Nephron progenitor cell (in vitro differentiated cells): Measurements from ENCODE around the gene INTS1.
A peak's percentile ranks its signal among the peaks of the same experiment; 100 is the strongest.

Experiments
- DNase-seq: peaks from one replicate; pipeline ENCODE4 v3.0.0; 2021
- H3K27ac Mint-ChIP-seq: 2 replicates; pipeline ENCODE4 v1.8.0; 2021; ENCODE audit warnings: mild to moderate bottlenecking, moderate library complexity, mixed read lengths
- H3K27me3 Mint-ChIP-seq: 2 replicates; pipeline ENCODE4 v1.8.0; 2021; ENCODE audit warnings: mild to moderate bottlenecking, low read depth, mixed read lengths; ENCODE audit not compliant: poor library complexity
- H3K36me3 Mint-ChIP-seq: 2 replicates; pipeline ENCODE4 v1.8.0; 2021; ENCODE audit warnings: low read depth, mixed read lengths
- H3K4me1 Mint-ChIP-seq: 2 replicates; pipeline ENCODE4 v1.8.0; 2021; ENCODE audit warnings: mixed read lengths
- H3K4me3 Mint-ChIP-seq: 2 replicates; pipeline ENCODE4 v1.8.0; 2021; ENCODE audit warnings: mild to moderate bottlenecking, moderate library complexity, mixed read lengths
- H3K9me3 Mint-ChIP-seq: 2 replicates; pipeline ENCODE4 v1.8.0; 2021; ENCODE audit warnings: mild to moderate bottlenecking, moderate library complexity, mixed read lengths
- TF ChIP-seq, protein P1 (sequence below): fragments of 200-600 bp; sonication (generic); IDR thresholded peaks from 2 replicates; pipeline ENCODE4 v1.5.0; 2021; ENCODE audit warnings: antibody characterized with exemption

The INTS1 gene

DNA sequence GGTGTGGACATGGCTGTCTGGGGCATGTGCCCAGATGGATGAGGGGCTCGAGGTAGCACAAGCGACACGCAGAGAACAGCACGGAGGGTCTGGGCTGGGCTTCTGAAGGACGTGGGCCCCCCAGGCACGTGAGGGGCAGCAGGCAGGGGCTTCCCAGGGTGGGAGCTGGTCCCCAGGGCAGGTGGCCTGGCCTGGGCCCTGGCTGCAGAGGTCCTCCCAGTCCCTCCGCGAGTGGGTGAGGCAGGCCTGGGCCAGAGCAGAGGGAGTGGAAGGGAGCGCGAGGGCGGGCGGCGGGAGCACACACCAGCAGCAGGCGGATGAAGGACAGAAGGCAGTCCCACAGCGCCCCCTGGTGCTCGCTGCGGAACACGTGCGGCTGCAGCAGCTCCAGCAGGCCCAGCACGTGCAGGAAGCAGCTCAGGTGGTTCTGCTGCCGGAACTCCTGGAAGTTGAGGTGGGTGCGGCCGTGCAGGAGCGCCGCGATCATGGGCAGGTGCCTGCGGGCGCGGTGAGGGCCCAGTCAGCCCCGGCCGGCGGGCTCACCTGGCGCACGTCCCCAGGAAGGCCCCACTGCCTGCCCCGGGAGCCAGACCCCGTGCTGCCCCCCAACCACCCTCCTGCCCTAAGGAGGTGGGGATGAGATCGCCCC, 30.2 kb downstream of the INTS1 start:
- no peaks in the 10 kb centered on the region for H3K27me3 Mint-ChIP-seq
- H3K36me3 Mint-ChIP-seq: peaks cover 15% of the 10 kb centered on the region
- no peak overlapping the region for H3K4me3 Mint-ChIP-seq
- TF ChIP-seq, protein P1, sequence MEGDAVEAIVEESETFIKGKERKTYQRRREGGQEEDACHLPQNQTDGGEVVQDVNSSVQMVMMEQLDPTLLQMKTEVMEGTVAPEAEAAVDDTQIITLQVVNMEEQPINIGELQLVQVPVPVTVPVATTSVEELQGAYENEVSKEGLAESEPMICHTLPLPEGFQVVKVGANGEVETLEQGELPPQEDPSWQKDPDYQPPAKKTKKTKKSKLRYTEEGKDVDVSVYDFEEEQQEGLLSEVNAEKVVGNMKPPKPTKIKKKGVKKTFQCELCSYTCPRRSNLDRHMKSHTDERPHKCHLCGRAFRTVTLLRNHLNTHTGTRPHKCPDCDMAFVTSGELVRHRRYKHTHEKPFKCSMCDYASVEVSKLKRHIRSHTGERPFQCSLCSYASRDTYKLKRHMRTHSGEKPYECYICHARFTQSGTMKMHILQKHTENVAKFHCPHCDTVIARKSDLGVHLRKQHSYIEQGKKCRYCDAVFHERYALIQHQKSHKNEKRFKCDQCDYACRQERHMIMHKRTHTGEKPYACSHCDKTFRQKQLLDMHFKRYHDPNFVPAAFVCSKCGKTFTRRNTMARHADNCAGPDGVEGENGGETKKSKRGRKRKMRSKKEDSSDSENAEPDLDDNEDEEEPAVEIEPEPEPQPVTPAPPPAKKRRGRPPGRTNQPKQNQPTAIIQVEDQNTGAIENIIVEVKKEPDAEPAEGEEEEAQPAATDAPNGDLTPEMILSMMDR: peak; percentile 91
- H3K9me3 Mint-ChIP-seq: no peaks in the 10 kb centered on the region
- no peak overlapping the region for H3K27ac Mint-ChIP-seq
- DNase-seq: peak; percentile 95
- H3K4me1 Mint-ChIP-seq: peaks cover 3% of the 10 kb centered on the region

DNA sequence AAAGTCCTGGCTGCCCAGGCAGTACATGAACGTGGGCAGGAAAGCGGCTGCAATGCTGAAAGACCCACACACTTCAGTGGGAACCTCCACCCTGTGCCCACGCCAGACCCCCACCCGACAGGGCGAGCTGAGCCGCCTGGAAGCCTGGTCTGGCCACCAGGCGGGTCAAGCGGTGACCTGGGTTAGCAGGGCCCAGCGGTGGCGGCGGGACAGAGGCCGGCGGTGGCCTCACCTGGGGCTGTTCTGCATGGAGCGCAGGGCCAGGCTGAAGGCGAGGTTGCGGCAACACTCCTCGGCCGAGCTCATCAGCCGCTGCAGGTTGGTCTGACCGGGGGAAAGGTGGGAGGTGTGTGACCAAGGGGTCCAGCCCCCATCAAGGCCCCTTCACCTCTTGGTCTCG, 33.3 kb downstream of the INTS1 start:
- DNase-seq: no peak
- H3K36me3 Mint-ChIP-seq: peaks cover 15% of the 10 kb centered on the region
- no peaks in the 10 kb centered on the region for H3K9me3 Mint-ChIP-seq
- H3K4me3 Mint-ChIP-seq: no peak overlapping the region
- TF ChIP-seq, protein P1: no peak
- peaks cover 16% of the 10 kb centered on the region for H3K4me1 Mint-ChIP-seq
- no peaks in the 10 kb centered on the region for H3K27me3 Mint-ChIP-seq
- H3K27ac Mint-ChIP-seq: no peak overlapping the region

DNA sequence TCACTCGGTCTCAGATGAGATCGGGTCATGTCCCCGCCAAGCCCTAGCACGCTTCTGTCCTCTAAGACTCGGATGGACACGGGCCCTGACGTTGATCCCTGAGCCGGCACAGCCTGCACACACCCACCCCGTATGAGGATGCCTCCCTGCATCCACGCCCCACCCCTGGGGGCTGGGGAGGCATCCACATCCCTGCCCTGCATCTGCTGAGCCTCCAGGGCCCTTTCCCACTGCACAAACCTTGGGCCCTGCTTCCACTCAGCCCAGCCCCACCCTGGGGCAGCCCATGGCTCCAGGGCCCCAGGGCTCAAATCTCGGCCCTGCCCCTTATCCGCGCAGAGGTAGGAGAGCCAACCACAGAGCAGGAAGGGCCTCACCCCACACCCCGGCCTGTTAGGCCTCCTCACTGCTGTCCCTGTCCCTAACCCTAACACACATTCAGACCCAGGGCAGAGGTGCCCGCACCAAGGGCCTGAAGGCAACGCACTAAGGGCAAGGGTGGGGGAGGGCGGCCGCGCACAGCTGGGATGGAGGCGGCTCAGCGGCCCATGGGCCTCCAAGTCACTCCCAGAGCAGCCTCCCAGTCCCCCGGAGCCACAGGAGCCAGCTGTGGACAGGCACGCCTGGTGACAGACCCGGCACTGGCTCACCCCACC, 35.4 kb downstream of the INTS1 start:
- peaks cover 16% of the 10 kb centered on the region for H3K4me1 Mint-ChIP-seq
- no peaks in the 10 kb centered on the region for H3K27me3 Mint-ChIP-seq
- no peaks in the 10 kb centered on the region for H3K9me3 Mint-ChIP-seq
- H3K36me3 Mint-ChIP-seq: peaks cover 10% of the 10 kb centered on the region
- H3K4me3 Mint-ChIP-seq: no peak overlapping the region
- no peak for DNase-seq
- TF ChIP-seq, protein P1: no peak
- H3K27ac Mint-ChIP-seq: no peak overlapping the region

DNA sequence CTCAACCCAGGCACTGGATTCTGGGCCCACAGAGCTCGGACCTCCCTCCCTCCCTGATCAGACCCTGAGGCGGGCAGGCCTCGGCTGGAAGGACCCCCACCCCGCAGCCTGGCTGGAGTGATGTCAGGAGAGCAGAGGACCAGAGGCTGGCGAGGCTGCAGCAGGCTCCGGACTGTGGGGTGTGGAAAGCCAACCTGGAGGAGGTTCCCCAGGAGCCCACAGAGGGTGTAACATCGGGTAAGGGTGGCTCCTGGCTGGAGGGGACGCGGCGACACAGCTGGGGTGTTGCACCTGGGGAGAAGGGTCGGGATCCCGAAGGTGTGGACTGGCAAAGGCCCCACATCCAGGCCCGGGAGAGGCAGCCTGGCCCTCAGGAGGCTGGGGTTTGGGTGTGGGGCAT, 36.0 kb downstream of the INTS1 start:
- Mint-ChIP-seq H3K9me3 (no peaks in the 10 kb centered on the region), H3K27ac (peak overlapping the region; percentile 80), H3K36me3 (peaks cover 4% of the 10 kb centered on the region), H3K27me3 (no peaks in the 10 kb centered on the region), H3K4me3 (no peak overlapping the region), H3K4me1 (peaks cover 16% of the 10 kb centered on the region)
- TF ChIP-seq, protein P1: no peak
- no peak for DNase-seq

DNA sequence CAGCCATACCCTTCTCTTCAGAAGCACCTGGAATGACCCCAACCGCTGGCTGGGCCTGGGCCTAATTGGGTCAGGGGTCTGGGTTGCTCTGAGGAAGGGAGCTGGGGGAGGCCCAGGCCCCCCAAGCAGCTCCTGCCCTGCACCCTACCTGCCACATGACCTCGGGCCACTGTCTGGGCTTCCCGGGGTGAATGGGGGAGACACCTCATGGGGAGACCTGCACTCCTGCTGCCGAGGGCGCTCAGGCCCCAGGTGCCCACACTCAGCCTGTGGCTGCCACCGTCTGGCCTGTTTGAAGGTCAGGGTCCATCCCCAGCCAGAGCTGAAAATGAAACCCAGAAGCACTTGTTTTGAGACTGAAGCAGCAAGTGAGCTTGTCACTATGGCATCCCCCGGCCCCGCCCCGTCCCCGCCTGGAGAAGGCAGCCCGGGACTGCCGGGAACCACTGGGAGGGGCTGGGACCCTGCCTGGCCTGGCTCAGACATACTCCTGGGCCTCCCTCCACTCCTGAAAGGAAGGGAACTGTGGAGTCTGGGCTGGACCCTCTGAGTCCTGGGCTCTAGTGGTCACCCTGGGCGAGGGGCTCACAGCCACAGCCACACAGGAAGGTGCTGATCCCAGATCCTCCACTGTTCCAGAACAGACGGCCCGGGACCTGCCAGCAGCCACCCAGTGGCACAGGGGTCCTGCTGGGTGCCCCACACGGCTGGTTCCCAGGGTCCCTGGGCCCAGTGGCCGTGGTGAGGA, 37.5 kb downstream of the INTS1 start:
- Mint-ChIP-seq H3K27me3 (no peaks in the 10 kb centered on the region), H3K4me1 (peaks cover 23% of the 10 kb centered on the region), H3K9me3 (no peaks in the 10 kb centered on the region), H3K27ac (no peak overlapping the region), H3K36me3 (no peaks in the 10 kb centered on the region), H3K4me3 (no peak overlapping the region)
- TF ChIP-seq, protein P1: no peak
- peak; percentile 81 for DNase-seq
